ENCODE results near the gene POLA2.

The POLA2 gene

DNA sequence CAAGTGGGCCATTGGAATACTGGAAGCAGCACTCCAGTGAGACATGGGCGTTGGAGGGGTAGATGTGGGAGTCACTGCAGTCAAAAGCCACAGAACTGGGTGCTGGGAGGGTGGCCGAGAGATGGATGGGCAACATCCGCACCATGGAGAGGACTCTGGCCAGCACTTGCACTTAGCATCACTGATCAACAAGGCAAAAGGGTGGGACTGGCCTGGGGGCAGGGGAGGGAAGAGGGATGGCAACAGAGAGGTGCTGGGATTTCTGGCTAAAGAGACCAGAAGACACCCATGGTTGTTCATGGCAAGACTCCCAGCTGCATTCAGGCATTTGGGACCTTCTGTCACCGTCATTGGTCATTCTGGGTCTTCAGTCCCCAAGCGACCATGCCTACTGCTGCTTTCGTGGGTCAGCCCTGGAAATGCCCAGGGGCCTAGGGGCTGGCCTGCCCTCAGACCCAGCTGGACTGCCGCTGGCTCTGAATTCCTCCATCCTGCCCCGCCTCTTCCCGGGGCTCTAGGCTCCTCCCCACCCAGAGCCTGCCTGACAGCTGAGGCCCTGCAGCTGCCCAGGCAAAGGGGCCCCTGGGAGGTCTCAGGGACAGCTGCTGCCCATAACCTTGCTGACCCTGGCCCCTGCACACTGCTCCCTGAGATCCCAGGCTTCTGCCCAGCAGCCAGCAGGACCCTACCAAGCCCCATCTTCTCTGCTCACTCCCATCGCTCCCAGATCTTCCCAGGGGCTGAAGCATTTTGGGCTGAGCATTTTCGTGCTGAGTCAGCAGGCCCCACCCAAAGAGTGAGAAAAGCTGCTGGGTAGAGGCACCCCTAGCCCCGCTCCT, 39.9 kb downstream of the POLA2 start:
- TF ChIP-seq, protein P1, sequence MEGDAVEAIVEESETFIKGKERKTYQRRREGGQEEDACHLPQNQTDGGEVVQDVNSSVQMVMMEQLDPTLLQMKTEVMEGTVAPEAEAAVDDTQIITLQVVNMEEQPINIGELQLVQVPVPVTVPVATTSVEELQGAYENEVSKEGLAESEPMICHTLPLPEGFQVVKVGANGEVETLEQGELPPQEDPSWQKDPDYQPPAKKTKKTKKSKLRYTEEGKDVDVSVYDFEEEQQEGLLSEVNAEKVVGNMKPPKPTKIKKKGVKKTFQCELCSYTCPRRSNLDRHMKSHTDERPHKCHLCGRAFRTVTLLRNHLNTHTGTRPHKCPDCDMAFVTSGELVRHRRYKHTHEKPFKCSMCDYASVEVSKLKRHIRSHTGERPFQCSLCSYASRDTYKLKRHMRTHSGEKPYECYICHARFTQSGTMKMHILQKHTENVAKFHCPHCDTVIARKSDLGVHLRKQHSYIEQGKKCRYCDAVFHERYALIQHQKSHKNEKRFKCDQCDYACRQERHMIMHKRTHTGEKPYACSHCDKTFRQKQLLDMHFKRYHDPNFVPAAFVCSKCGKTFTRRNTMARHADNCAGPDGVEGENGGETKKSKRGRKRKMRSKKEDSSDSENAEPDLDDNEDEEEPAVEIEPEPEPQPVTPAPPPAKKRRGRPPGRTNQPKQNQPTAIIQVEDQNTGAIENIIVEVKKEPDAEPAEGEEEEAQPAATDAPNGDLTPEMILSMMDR (IDR thresholded peaks at IDR 0.05) = no peak

GRCh38 chr11:65303555-65303954, 41.8 kb downstream of the POLA2 start:
- TF ChIP-seq, protein P1 (IDR thresholded peaks at IDR 0.05) = no peak

DNA sequence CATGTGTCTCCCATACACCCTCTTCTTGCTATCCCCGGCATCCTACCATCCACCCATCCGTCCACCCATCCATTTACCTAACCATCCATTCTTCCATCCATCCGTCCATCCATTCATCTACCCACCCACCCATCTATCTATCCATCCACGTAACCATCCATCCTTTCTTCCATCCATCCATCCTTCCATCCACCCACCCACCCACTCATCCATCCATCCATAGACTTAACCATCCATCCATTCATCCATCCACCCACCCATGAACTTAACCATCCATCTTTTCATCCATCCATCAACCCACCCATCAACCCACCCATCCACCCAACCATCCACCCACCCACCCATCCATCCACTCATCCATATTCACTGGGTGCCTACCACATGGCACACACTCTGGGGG, 42.3 kb downstream of the POLA2 start:
- TF ChIP-seq, protein P1 (IDR thresholded peaks at IDR 0.05) = no peak

- TF ChIP-seq, protein P1 (IDR thresholded peaks at IDR 0.05) = no peak
Measured at GRCh38 chr11:65304613-65305012, 42.9 kb downstream of the POLA2 start.

- TF ChIP-seq, protein P1 (IDR thresholded peaks at IDR 0.05) = no peak
Measured at GRCh38 chr11:65305501-65306268, 43.9 kb downstream of the POLA2 start.

DNA sequence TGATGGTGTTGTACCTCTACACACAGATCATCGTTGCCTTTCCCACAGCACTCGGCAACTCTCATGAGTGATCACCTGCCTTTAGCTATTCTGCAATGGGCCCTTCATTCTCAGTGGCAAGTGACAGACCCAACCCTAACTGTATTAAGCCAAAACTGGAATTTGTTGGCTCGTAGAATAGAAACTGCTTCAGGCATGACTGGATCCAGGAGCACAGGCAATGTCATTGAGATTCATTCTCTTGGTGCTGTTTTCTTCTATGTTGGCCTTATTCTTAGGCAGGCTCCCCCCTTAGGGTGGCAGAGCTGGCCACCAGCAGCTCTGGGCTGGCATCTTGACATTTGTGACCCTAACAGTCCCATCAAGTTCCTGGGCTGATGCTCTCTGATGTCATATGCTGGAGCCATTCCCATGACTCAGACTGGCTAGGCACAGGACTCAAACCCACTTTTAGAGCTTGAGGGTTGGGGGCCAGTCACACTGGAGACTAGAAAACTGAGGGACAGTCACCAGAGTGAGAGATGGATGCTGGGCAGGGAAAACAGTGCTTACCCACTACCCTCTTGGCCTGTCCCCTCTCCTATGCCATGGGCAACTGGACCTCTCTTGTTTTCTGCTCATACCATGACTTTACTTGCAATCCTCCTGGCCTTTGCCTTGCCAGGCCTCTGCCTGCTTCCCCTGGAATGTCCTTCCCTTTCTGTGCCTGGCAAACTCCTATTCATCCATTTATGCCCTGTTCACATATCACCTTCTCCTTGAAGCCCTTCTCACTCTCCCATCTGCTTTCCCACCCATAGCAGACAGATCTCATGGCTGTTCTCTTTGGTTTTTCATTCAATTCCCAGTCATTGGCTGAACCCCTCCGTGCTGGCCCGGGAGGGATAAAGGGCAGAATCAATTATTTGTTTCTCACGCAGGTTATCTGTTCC, 45.8 kb downstream of the POLA2 start:
- TF ChIP-seq, protein P1 (IDR thresholded peaks at IDR 0.05) = no peak

- TF ChIP-seq, protein P1 (IDR thresholded peaks at IDR 0.05) = no peak
Measured at GRCh38 chr11:65308281-65308891, 46.6 kb downstream of the POLA2 start.
